ENCODE data around the gene DNMBP. TPM values are rescaled to one million over a fixed set of nuclear protein-coding genes. Genes with fewer than 3 reads are reported as not detected.

The DNMBP gene
- total and polyA plus RNA-seq, 2 donors (not counting 3 experiments of a cell fraction or from before 2014, with no cell fraction given), result 32.0 to 53.4 TPM

DNA sequence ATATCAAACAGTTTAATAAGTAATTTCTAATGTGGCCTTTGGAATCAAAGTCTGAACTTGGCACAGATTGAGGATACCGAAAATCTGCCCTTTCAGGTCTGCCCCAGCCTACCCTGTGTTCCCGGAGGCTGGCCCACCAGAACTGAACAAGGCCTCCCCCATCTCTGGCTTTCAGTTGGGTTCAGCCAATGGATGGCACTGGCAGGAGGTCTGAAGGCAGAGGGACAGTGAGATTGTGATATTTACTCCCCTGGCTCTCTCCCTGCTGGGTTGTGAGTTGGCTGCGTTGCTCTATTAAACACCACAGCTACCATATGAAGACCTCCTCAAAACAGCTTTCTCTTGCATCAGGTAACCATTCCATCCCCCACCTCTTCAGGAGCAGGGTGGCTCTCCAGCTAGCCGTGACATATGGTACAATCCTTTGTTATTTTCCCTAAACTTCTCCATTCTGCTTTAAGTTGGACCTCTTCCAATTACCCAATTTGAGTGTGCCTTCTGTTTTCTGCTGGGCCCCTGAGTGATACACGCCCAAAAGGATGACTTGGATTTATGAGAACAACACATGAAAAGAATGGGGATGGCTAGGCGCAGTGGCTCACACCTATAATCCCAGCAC is 28.1 kb downstream of the DNMBP start:
- dilution Hi-C loops (cut with MboI; ENCODE audit: extremely low pct_ligation_motif_present, low sequenced_read_pairs) (no loop called here), intact Hi-C loops (cut with micrococcal nuclease) (no loop called here)
- peak overlapping the region; percentile 13 for H3K27ac ChIP-seq (ENCODE audit: insufficient read depth, low read depth, low read length)

DNA sequence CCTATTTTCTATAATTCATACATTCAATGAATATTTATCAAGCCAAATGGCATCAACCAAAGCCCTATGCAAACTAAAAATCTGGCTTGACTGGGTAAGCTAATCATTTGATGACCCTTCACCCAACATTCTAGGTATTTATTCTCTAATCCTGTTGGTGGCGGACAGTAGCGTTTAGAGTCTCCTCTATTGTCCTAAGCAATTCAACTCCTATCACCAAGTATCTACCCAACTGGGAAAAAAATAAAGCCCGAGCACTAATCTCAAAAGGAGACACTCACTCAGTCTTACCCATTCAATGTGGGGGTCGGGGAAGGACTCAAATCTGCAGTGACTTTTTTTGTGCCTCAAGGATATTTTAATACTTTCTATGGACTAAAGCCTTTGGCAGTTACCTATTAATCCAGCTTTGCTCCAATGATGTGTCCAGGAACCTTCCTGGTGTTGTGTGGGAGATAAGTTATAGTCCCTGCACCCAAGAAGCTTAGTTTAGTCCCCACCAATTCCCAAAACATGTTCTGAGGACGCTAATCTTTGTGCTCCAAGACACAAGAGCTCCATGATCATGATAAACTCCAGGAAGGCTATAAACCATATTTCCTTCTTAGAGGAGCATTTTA is 30.6 kb downstream of the DNMBP start:
- no peak for TF ChIP-seq JUN (IDR thresholded peaks at IDR 0.05; ENCODE audit: borderline replicate concordance, insufficient read depth, insufficient read length, low read depth)
- TF ChIP-seq, protein P1, sequence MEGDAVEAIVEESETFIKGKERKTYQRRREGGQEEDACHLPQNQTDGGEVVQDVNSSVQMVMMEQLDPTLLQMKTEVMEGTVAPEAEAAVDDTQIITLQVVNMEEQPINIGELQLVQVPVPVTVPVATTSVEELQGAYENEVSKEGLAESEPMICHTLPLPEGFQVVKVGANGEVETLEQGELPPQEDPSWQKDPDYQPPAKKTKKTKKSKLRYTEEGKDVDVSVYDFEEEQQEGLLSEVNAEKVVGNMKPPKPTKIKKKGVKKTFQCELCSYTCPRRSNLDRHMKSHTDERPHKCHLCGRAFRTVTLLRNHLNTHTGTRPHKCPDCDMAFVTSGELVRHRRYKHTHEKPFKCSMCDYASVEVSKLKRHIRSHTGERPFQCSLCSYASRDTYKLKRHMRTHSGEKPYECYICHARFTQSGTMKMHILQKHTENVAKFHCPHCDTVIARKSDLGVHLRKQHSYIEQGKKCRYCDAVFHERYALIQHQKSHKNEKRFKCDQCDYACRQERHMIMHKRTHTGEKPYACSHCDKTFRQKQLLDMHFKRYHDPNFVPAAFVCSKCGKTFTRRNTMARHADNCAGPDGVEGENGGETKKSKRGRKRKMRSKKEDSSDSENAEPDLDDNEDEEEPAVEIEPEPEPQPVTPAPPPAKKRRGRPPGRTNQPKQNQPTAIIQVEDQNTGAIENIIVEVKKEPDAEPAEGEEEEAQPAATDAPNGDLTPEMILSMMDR (IDR thresholded peaks at IDR 0.05; ENCODE audit: extremely low read depth in 1 of 2, insufficient read depth in 1 of 2, low read depth in 1 of 2, low read length in 2 of 2), result no peak
- TF ChIP-seq POLR2A (IDR thresholded peaks at IDR 0.05; ENCODE audit: low read depth, low read length), result no peak
- no peak for TF ChIP-seq POLR2AphosphoS5 (IDR thresholded peaks at IDR 0.05; ENCODE audit: insufficient read depth, low read depth, low read length)
- no peak for TF ChIP-seq EZH2 (IDR thresholded peaks at IDR 0.05; ENCODE audit: borderline replicate concordance, low read depth, low read length, severe bottlenecking)
- TF ChIP-seq MAX (IDR thresholded peaks at IDR 0.05; ENCODE audit: insufficient read depth, insufficient read length), result no peak
- TF ChIP-seq GATA2 (IDR thresholded peaks at IDR 0.05; ENCODE audit: insufficient read depth, insufficient read length, low read depth, low read length), result no peak
- no peak for TF ChIP-seq MYC (IDR thresholded peaks at IDR 0.05; ENCODE audit: low read depth, low read length)
- TF ChIP-seq FOS (IDR thresholded peaks at IDR 0.05; ENCODE audit: borderline replicate concordance, insufficient read depth, low read length), result no peak

More for the DNA sequence above, 28.1 kb downstream of the DNMBP start:
- no peak for DNase-seq (ENCODE audit: low read depth, low spot score)
- no peaks in the 10 kb centered on the region for H4K20me1 ChIP-seq (replicated peaks; ENCODE audit: control insufficient read depth, extremely low read depth, insufficient read depth, low read length)
- no peak overlapping the region for H2AFZ ChIP-seq (ENCODE audit: low read depth, low read length)
- no TSS peak for BruUV-seq (replicated peaks)
- peaks cover 93% of the 10 kb centered on the region for H3K79me2 ChIP-seq (ENCODE audit: control insufficient read depth, insufficient read depth, low read length)
- H3K4me2 ChIP-seq (ENCODE audit: insufficient read depth, low read length), result no peak overlapping the region
- FAIRE-seq, result no peak
- peaks cover 2% of the 10 kb centered on the region in 2 experiments for H3K36me3 ChIP-seq (ENCODE audit: control insufficient read depth in 2 of 2, extremely low read depth in 1 of 2, insufficient read depth in 2 of 2, low read length in 2 of 2)
- no peaks in the 10 kb centered on the region for H3K27me3 ChIP-seq (ENCODE audit: control insufficient read depth in 2 of 2, insufficient read depth in 2 of 2, low read length in 2 of 2)
- CTCF ChIA-PET, result interaction anchor here (0.8 to 2.9 kb wide), 4 partner anchors 9 to 64 kb away, joined by 3 to 12 read pairs (median 8); partner anchors contain the start of gene DNMBP
- no peak overlapping the region for H3K9ac ChIP-seq (replicated peaks; ENCODE audit: extremely low read depth, insufficient read depth, low read length)
- peaks cover 82% of the 10 kb centered on the region for H3K4me1 ChIP-seq (ENCODE audit: control insufficient read depth, extremely low read depth, insufficient read depth, low read length)
- POLR2A ChIA-PET, result interaction anchor here (1.3 kb wide), 1 partner anchor 25 kb away, joined by 3 read pairs; no protein-coding TSS in a partner anchor
- no peak overlapping the region for H3K4me3 ChIP-seq (replicated peaks in 1 of 3; ENCODE audit: insufficient read depth in 1 of 3, low read depth in 1 of 3, low read length in 3 of 3)
- H3K9me3 ChIP-seq (replicated peaks; ENCODE audit: control insufficient read depth, insufficient read depth, low read length), result no peaks in the 10 kb centered on the region
- TF ChIP-seq EZH2 (IDR thresholded peaks at IDR 0.05; ENCODE audit: borderline replicate concordance, low read depth, low read length, severe bottlenecking), result no peak
- no peaks in the 10 kb centered on the region for H3K9me1 ChIP-seq (replicated peaks; ENCODE audit: control insufficient read depth, extremely low read depth, insufficient read depth, low read length)

More for the DNA sequence above, 30.6 kb downstream of the DNMBP start:
- dilution Hi-C loops (cut with MboI; ENCODE audit: extremely low pct_ligation_motif_present, low sequenced_read_pairs) (no loop called here), intact Hi-C loops (cut with micrococcal nuclease) (no loop called here)
- DNase-seq (ENCODE audit: low read depth, low spot score) (no peak), FAIRE-seq (no peak)
- H3K4me1 ChIP-seq (ENCODE audit: control insufficient read depth, extremely low read depth, insufficient read depth, low read length), result peaks cover 73% of the 10 kb centered on the region
- H3K4me3 ChIP-seq (replicated peaks in 1 of 3; ENCODE audit: insufficient read depth in 1 of 3, low read depth in 1 of 3, low read length in 3 of 3), result no peak overlapping the region
- no peak overlapping the region for H2AFZ ChIP-seq (ENCODE audit: low read depth, low read length)
- H3K27ac ChIP-seq (ENCODE audit: insufficient read depth, low read depth, low read length), result no peak overlapping the region
- peaks cover 93% of the 10 kb centered on the region for H3K79me2 ChIP-seq (ENCODE audit: control insufficient read depth, insufficient read depth, low read length)
- no peaks in the 10 kb centered on the region for H3K27me3 ChIP-seq (ENCODE audit: control insufficient read depth in 2 of 2, insufficient read depth in 2 of 2, low read length in 2 of 2)
- no TSS peak for BruUV-seq (replicated peaks)
- POLR2A ChIA-PET, result no interaction called here
- no peaks in the 10 kb centered on the region for H4K20me1 ChIP-seq (replicated peaks; ENCODE audit: control insufficient read depth, extremely low read depth, insufficient read depth, low read length)
- H3K36me3 ChIP-seq (ENCODE audit: control insufficient read depth in 2 of 2, extremely low read depth in 1 of 2, insufficient read depth in 2 of 2, low read length in 2 of 2), result peaks cover 2% of the 10 kb centered on the region in 2 experiments
- CTCF ChIA-PET, result interaction anchor here (2.9 kb wide), 1 partner anchor 27 kb away, joined by 12 read pairs; no protein-coding TSS in a partner anchor
- no peaks in the 10 kb centered on the region for H3K9me1 ChIP-seq (replicated peaks; ENCODE audit: control insufficient read depth, extremely low read depth, insufficient read depth, low read length)
- no peak overlapping the region for H3K9ac ChIP-seq (replicated peaks; ENCODE audit: extremely low read depth, insufficient read depth, low read length)
- H3K4me2 ChIP-seq (ENCODE audit: insufficient read depth, low read length), result no peak overlapping the region
- no peaks in the 10 kb centered on the region for H3K9me3 ChIP-seq (replicated peaks; ENCODE audit: control insufficient read depth, insufficient read depth, low read length)

Measured in endothelial cell of umbilical vein (primary cell).